CD14-positive monocyte (primary cell): ENCODE data around the gene NFKBIZ. TPM values are rescaled to one million over a fixed set of nuclear protein-coding genes. Genes with fewer than 3 reads are reported as not detected.
"Not testable (repeated sequence)": the region's sequence is repeated elsewhere in the genome, so short reads cannot be mapped to it uniquely, and the experiment has no call there.

Source experiments
- DNase-seq, 3 donors: peaks; one replicate each; pipeline ENCODE4 v3.0.0-alpha.2; 2011 to 2022
- H2AFZ ChIP-seq: 2 replicates; pipeline ENCODE4 v1.6.0; 2012; ENCODE audit warnings: mild to moderate bottlenecking, low read depth, low read length, inconsistent platforms; ENCODE audit not compliant: insufficient read depth, poor library complexity, severe bottlenecking
- H3K27ac ChIP-seq, 2 donors: 1 replicate in 1 of 2; 2 replicates in 1 of 2; pipeline ENCODE4 v1.5.1; 2012 to 2013; ENCODE audit warnings: low read length in 2 of 2, control low read depth in 1 of 2, inconsistent platforms in 1 of 2, low read depth in 1 of 2, mild to moderate bottlenecking in 1 of 2
- H3K27me3 ChIP-seq, 2 donors: one replicate each; pipeline versions ENCODE4 v1.6.0 to v1.6.1; 2011 to 2013; ENCODE audit warnings: low read length in 2 of 2; ENCODE audit not compliant: control insufficient read depth in 2 of 2, insufficient read depth in 2 of 2
- H3K36me3 ChIP-seq, 2 donors: replicated peaks in 1 of 2; 1 replicate in 1 of 2; 2 replicates in 1 of 2; pipeline versions ENCODE4 v1.5.1 to v1.6.1; 2012 to 2013; ENCODE audit warnings: low read length in 2 of 2, control low read depth in 1 of 2, inconsistent platforms in 1 of 2, mild to moderate bottlenecking in 1 of 2; ENCODE audit not compliant: insufficient read depth in 2 of 2, control insufficient read depth in 1 of 2
- H3K4me1 ChIP-seq, 2 donors: 1 replicate in 1 of 2; 2 replicates in 1 of 2; pipeline versions ENCODE4 v1.5.1 to v1.6.1; 2012 to 2013; ENCODE audit warnings: low read length in 2 of 2, control low read depth in 1 of 2, inconsistent platforms in 1 of 2, mild to moderate bottlenecking in 1 of 2, moderate library complexity in 1 of 2; ENCODE audit not compliant: insufficient read depth in 2 of 2, control insufficient read depth in 1 of 2
- H3K4me2 ChIP-seq: replicated peaks from 2 replicates; pipeline ENCODE3; 2012; ENCODE audit warnings: low read length, moderate library complexity, mild to moderate bottlenecking; ENCODE audit not compliant: poor library complexity, severe bottlenecking; ENCODE audit errors: extremely low read depth
- H3K4me3 ChIP-seq, 3 experiments: fragments of 200-600 bp in 1 of 3; sonication (generic) in 1 of 3; replicated peaks in 1 of 3; 1 replicate in 2 of 3; 2 replicates in 1 of 3; pipeline ENCODE4 v1.5.1; 2011 to 2013; ENCODE audit warnings: low read length in 3 of 3, mild to moderate bottlenecking in 3 of 3, control low read depth in 2 of 3, low read depth in 2 of 3, inconsistent platforms in 1 of 3, moderate library complexity in 1 of 3
- H3K79me2 ChIP-seq: 2 replicates; pipeline ENCODE4 v1.6.0; 2012; ENCODE audit warnings: mild to moderate bottlenecking, control low read depth, inconsistent platforms, low read length, moderate library complexity; ENCODE audit not compliant: insufficient read depth
- H3K9ac ChIP-seq: 2 replicates; pipeline ENCODE4 v1.6.0; 2017; ENCODE audit warnings: low read length, mild to moderate bottlenecking; ENCODE audit not compliant: insufficient read depth, poor library complexity, severe bottlenecking
- H3K9me3 ChIP-seq, 2 donors: replicated peaks in 1 of 2; 1 replicate in 1 of 2; 2 replicates in 1 of 2; pipeline versions ENCODE4 v1.5.1 to v1.6.1; 2012 to 2013; ENCODE audit warnings: low read length in 2 of 2, control low read depth in 1 of 2; ENCODE audit not compliant: control insufficient read depth in 1 of 2, insufficient read depth in 1 of 2
- H4K20me1 ChIP-seq: 2 replicates; pipeline ENCODE4 v1.6.0; 2012; ENCODE audit warnings: mild to moderate bottlenecking, low read length, control low read depth, moderate library complexity; ENCODE audit not compliant: insufficient read depth
- H3K27ac Mint-ChIP-seq, 7 donors: one replicate each; pipeline ENCODE4 v1.8.0; 2020; ENCODE audit warnings: mild to moderate bottlenecking in 7 of 7, mixed read lengths in 7 of 7, moderate library complexity in 6 of 7, inconsistent platforms in 2 of 7
- H3K27me3 Mint-ChIP-seq, 3 donors: one replicate each; pipeline ENCODE4 v1.8.0; 2021 to 2022; ENCODE audit warnings: low read depth in 3 of 3, mild to moderate bottlenecking in 3 of 3, mixed read lengths in 3 of 3, moderate library complexity in 3 of 3, inconsistent platforms in 1 of 3
- H3K36me3 Mint-ChIP-seq, 2 donors: one replicate each; pipeline ENCODE4 v1.8.0; 2020; ENCODE audit warnings: mixed read lengths in 2 of 2, inconsistent platforms in 1 of 2, mild to moderate bottlenecking in 1 of 2
- H3K4me1 Mint-ChIP-seq: one replicate; pipeline ENCODE4 v1.8.0; 2020; ENCODE audit warnings: mild to moderate bottlenecking, mixed read lengths
- H3K4me3 Mint-ChIP-seq, 2 donors: one replicate each; pipeline ENCODE4 v1.8.0; 2020; ENCODE audit warnings: mild to moderate bottlenecking in 2 of 2, mixed read lengths in 2 of 2, moderate library complexity in 1 of 2
- H3K9me3 Mint-ChIP-seq, 7 donors: one replicate each; pipeline ENCODE4 v1.8.0; 2020 to 2022; ENCODE audit warnings: mixed read lengths in 7 of 7, mild to moderate bottlenecking in 6 of 7, moderate library complexity in 6 of 7, inconsistent platforms in 2 of 7
- WGBS: methylation state at CpG from one replicate; pipeline ENCODE4 v1.1.5; 2013; ENCODE audit warnings: missing lambda C conversion rate; ENCODE audit not compliant: insufficient coverage; 5-methylcytosine and 5-hydroxymethylcytosine counted together
- intact Hi-C, 2 donors: fragments of 100-400 bp; cut with micrococcal nuclease; formaldehyde crosslinking; loops; one replicate each; pipeline versions ENCODE4 v1.15.0 to v1.15.1; 2023
- polyA plus RNA-seq, 3 donors: library from polyadenylated mRNA; depleted of rRNA in 1 of 3; unstranded in 2 of 3; stranded (reverse) in 1 of 3; fragments of 300-500 nt in 2 of 3; fragments of >200 nt in 1 of 3; fragmentation: Illumina TruSeq in 2 of 3; gene quantifications; 1 replicate in 2 of 3; 2 replicates in 1 of 3; pipeline ENCODE4 v1.2.3, GENCODE V29; 2012 to 2021
- TF ChIP-seq, protein P1 (sequence below): fragments of 200-600 bp; IDR thresholded peaks from one replicate; pipeline ENCODE4 v1.8.0; 2022; ENCODE audit warnings: antibody characterized with exemption, mild to moderate bottlenecking

Gene NFKBIZ
- polyA plus RNA-seq, 3 donors, result 71.0 to 592 (median 84.9) TPM

- H3K27ac Mint-ChIP-seq, result peak overlapping the region; percentile 84 to 98 (median 90)
- H3K27ac ChIP-seq, result peak overlapping the region; percentile 30 to 81
- H3K79me2 ChIP-seq, result no peaks in the 10 kb centered on the region
- H3K4me1 Mint-ChIP-seq, result peaks cover 37% of the 10 kb centered on the region
- WGBS, result no CpG with 5 or more reads among the region's 1 CpG
- H3K4me1 ChIP-seq, result peaks cover 40 to 53% of the 10 kb centered on the region in 2 donors
- H4K20me1 ChIP-seq, result no peaks in the 10 kb centered on the region
- H3K9me3 ChIP-seq, result peaks cover 0 to 3% of the 10 kb centered on the region in 2 donors
- no peaks in the 10 kb centered on the region for H3K36me3 ChIP-seq
- H3K4me3 Mint-ChIP-seq, result no peak overlapping the region
- no peak overlapping the region for H3K4me2 ChIP-seq
- H3K27me3 Mint-ChIP-seq, result no peaks in the 10 kb centered on the region
- no peaks in the 10 kb centered on the region for H3K27me3 ChIP-seq
- H3K36me3 Mint-ChIP-seq, result peaks cover 2 to 5% of the 10 kb centered on the region in 2 donors
- intact Hi-C loops, result loop anchor here (5.0 kb wide), 3 partner anchors 35 to 40 kb away; no protein-coding TSS in a partner anchor
- peak overlapping the region; percentile 7 for H2AFZ ChIP-seq
- peak overlapping the region; percentile 22 for H3K9ac ChIP-seq
- H3K4me3 ChIP-seq, result no peak overlapping the region
- TF ChIP-seq, protein P1, sequence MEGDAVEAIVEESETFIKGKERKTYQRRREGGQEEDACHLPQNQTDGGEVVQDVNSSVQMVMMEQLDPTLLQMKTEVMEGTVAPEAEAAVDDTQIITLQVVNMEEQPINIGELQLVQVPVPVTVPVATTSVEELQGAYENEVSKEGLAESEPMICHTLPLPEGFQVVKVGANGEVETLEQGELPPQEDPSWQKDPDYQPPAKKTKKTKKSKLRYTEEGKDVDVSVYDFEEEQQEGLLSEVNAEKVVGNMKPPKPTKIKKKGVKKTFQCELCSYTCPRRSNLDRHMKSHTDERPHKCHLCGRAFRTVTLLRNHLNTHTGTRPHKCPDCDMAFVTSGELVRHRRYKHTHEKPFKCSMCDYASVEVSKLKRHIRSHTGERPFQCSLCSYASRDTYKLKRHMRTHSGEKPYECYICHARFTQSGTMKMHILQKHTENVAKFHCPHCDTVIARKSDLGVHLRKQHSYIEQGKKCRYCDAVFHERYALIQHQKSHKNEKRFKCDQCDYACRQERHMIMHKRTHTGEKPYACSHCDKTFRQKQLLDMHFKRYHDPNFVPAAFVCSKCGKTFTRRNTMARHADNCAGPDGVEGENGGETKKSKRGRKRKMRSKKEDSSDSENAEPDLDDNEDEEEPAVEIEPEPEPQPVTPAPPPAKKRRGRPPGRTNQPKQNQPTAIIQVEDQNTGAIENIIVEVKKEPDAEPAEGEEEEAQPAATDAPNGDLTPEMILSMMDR, result no peak
- DNase-seq, result peak; percentile 96 to 100 (median 97)
- peaks cover 3 to 8% (median 5%) of the 10 kb centered on the region in 7 donors for H3K9me3 Mint-ChIP-seq
Observed at GRCh38 chr3:101902041-101902440, 52.7 kb downstream of the NFKBIZ start.

GRCh38 chr3:101903451-101903871, 54.1 kb downstream of the NFKBIZ start:
- Mint-ChIP-seq H3K27me3 (no peaks in the 10 kb centered on the region), H3K4me3 (no peak overlapping the region), H3K36me3 (peaks cover 2 to 5% of the 10 kb centered on the region in 2 donors), H3K27ac (no peak overlapping the region), H3K9me3 (peaks cover 0 to 6% (median 3%) of the 10 kb centered on the region in 7 donors), H3K4me1 (peaks cover 34% of the 10 kb centered on the region)
- H3K4me2 ChIP-seq, result no peak overlapping the region
- no peak overlapping the region for H3K27ac ChIP-seq
- H3K36me3 ChIP-seq, result no peaks in the 10 kb centered on the region
- TF ChIP-seq, protein P1, result no peak
- H3K9me3 ChIP-seq, result no peaks in the 10 kb centered on the region
- no peak overlapping the region for H3K4me3 ChIP-seq
- H2AFZ ChIP-seq, result no peak overlapping the region
- no peaks in the 10 kb centered on the region for H3K79me2 ChIP-seq
- no peaks in the 10 kb centered on the region for H4K20me1 ChIP-seq
- no peak overlapping the region for H3K9ac ChIP-seq
- intact Hi-C loops, result loop anchor here (5.0 kb wide), 3 partner anchors 34 to 41 kb away; no protein-coding TSS in a partner anchor
- H3K4me1 ChIP-seq, result peaks cover 32 to 44% of the 10 kb centered on the region in 2 donors
- 60% methylated on average over 1 of the region's 3 CpGs for WGBS
- H3K27me3 ChIP-seq, result no peaks in the 10 kb centered on the region
- DNase-seq, result no peak

DNA sequence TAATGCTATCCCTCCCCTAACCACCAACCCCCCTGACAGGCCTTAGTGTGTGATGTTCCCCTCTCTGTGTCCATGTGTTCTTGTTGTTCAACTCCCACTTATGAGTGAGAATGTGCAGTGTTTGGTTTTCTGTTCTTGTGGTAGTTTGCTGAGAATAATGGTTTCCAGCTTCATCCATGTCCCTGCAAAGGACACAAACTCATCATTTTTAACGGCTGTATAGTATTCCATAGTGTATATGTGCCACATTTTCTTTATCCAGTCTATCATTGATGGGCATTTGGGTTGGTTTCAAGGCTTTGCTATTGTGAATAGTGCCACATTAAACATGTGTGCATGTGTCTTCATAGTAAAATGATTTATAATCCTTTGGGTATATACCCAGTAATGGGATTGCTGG, 56.3 kb downstream of the NFKBIZ start:
- H3K36me3 ChIP-seq, H3K4me3 Mint-ChIP-seq, H4K20me1 ChIP-seq, H2AFZ ChIP-seq, DNase-seq, H3K9ac ChIP-seq, H3K27ac ChIP-seq, H3K4me3 ChIP-seq, H3K9me3 ChIP-seq, H3K36me3 Mint-ChIP-seq, H3K79me2 ChIP-seq, H3K9me3 Mint-ChIP-seq, H3K4me2 ChIP-seq, H3K27me3 ChIP-seq, H3K27me3 Mint-ChIP-seq, intact Hi-C loops: not testable (repeated sequence)
- peaks cover 14 to 23% of the 10 kb centered on the region in 2 donors for H3K4me1 ChIP-seq
- WGBS, result no CpG with 5 or more reads among the region's 1 CpG
- peaks cover 15% of the 10 kb centered on the region for H3K4me1 Mint-ChIP-seq
- peak overlapping the region in 1 of 7 donors; percentile 18 for H3K27ac Mint-ChIP-seq
